GM18520 (cell line): ENCODE results near the gene THOC1.
"Not testable (repeated sequence)": the region's sequence is repeated elsewhere in the genome, so short reads cannot be mapped to it uniquely, and the experiment has no call there.

Experiments used
- ATAC-seq: cut with Tn5 transposase; IDR thresholded peaks from one replicate; pipeline ENCODE4 v1.9.1; 2021; ENCODE audit not compliant: unreplicated experiment

Gene THOC1, protein sequence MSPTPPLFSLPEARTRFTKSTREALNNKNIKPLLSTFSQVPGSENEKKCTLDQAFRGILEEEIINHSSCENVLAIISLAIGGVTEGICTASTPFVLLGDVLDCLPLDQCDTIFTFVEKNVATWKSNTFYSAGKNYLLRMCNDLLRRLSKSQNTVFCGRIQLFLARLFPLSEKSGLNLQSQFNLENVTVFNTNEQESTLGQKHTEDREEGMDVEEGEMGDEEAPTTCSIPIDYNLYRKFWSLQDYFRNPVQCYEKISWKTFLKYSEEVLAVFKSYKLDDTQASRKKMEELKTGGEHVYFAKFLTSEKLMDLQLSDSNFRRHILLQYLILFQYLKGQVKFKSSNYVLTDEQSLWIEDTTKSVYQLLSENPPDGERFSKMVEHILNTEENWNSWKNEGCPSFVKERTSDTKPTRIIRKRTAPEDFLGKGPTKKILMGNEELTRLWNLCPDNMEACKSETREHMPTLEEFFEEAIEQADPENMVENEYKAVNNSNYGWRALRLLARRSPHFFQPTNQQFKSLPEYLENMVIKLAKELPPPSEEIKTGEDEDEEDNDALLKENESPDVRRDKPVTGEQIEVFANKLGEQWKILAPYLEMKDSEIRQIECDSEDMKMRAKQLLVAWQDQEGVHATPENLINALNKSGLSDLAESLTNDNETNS

DNA sequence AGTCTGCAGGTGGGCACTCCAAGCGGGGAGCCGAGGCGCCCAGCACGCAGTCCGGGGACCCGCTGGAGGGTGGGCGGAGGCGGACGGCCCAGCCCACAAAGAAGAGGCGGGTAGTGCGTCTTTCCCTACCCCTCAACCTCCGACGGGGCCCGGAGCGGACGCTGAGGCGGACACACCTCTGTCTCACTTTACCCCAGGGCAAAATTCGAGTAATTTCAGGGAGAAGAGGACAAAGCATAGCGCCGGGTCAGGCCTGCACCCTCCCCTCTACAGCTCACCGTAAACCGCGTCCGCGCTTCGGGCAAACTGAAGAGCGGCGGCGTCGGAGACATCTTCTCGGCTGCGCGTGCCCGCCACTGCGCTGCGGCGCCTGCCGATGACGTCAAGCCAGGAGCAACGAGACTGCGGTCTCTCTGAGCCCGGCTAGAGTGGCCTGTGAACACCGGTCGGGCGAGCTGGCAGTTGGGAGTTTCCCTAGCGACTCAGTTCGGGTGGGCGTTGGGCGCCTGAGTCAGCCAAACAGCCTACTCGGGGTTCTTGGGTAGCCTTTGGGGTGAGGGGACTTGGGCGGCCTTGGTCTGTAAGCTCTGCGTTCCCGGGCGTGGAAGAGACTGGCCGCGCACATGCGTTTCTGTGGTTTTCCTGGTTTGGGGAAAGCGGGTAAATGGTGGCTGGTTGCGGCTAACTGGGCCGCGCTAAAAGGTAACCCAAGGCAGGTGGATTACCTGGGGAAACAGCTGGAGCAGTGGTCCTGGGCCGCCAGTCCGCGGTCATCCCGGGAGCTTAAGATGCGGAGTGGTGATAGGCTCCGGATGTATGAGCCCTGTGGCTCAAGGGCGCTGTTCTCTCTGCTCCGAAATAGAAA, at the start of gene THOC1:
THOC1 (minus strand) TSS at position 360 of the 865 bp plus-strand sequence; CDS start at position 332, 28 bp downstream.
- ATAC-seq, result peak; percentile 91

- ATAC-seq, result no peak
Measured at GRCh38 chr18:317618-318017, 49.8 kb upstream of the THOC1 start.

DNA sequence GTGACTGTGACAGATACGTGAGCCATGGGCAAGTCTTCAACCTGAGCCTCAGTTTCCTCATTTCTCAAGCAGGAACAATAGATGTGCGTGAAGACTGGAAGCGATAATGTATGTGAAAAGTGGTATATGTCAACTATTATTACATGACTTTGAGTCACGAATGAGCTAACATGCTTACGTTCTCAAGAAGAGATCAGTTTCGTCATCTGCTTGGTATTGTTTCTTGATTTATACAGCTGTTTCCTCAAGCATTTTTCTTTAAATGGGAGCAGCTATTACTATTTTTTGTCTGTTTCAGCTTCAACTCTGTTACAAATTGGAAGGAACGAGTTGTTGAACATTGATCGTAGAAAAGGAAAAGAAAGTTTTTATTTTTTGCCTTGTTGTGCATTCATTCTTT, 48.5 kb upstream of the THOC1 start:
- no peak for ATAC-seq

DNA sequence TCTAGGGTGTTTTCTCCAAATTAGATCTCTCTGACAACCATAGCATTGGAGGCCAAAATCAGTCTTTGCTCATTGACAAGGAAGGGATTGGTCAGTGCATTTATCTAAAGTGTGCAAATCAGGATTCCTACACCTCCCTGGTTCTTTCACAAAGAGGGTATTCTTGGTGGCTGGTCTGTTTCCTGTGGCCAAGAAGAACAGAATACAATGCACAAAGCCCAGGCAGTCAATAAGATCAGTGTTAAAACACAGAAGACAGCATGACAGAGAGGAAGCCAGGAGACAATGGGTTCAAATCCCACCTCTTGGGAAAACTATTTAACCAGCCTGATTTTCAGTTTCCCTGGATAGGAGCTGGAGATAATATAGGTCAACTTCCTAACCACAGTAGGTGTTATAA, 46.1 kb upstream of the THOC1 start:
- ATAC-seq, result no peak

DNA sequence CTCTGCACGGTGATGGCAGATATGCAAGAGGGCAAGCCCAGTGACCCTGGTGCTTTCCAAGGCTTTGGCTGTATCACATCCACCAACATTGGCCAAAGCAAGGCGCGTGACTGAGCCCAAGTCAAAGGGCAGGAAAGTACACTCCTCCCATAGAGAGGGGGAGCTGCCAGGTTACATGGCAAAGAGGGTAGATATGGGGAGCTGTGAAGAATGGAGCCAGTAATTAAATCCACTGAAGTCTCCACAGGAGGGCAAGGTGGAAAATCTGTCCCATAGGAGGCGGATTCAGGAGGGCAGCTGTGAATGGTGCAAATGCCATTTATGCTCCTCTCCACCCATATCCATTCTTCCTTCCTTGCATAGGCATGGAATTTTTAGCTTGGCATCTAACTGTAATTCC, 44.6 kb upstream of the THOC1 start:
- ATAC-seq, result no peak

- no peak for ATAC-seq
Measured at GRCh38 chr18:310042-310441, 42.2 kb upstream of the THOC1 start.

DNA sequence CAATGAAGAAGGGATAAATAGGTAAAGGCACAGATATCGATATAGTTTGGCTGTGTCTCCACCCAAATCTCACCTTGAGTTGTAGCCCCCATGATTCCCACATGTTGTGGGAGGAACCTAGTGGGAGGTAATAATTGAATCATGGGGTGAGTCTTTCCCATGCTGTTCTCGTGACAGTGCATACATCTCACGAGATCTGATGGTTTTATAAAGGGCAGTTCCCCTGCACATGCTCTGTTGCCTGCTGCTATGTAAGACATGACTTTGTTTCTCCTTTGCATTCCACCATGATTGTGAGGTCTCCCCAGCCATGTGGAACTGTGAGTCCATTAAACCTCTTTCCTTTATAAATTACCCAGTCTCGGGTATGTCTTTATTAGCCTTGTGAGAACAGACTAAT, 40.2 kb upstream of the THOC1 start:
- ATAC-seq, result not testable (repeated sequence)

DNA sequence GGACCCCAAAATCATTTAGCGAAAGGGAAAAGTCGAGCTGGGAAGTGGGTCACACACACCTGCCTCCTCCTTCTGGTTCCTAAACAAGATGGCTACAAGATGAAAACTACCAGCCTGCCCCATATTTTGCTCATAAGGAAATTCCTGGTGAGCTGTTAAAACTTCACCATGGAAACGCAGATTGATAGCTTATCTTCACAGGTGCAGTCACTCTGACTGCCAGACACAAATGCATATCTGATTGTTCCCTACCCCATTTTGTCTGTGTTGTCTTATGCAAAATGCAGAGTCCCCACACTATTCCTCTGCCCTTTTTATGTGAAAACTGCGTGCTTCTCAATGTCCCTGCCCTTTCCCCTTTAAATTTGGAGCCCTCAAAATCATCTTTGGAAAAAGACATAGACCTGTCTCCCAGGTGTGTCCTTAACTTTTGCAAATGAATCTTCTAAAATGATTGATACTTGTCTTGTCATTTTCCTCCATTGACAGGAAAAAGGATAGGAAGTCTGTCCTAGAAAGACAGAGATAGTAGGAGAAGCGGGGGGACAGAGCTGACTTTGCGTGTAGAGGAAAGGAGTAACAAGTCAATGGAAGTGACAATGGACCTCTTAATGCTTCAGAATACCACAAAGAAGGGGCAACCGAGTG, 38.9 kb upstream of the THOC1 start:
- no peak for ATAC-seq

DNA sequence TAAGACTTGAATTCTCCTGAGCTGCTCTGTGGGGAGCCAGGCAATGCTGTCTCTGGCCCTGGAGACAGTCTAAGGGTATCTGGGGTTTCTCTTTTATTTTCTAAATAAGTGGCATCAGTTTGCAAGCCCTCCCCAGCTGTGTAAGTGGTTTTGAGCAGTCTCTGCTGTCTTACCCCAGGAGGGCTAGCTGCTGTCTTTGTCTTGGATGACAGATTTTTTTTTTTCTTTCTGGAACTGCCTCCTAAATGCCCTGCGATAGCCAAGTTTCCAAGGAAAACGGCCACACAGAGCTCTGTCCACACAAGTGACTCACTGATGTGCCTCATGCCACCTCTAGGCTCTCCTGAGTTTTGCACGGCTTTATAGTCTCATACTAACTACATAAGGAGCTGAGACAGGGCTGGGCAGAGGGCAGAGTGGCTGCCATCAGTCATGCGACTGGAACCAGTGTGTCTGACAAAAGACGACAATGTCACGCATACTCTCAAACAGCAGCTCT, 37.2 kb upstream of the THOC1 start:
- no peak for ATAC-seq

GRCh38 chr18:303607-304006, 35.8 kb upstream of the THOC1 start:
- no peak for ATAC-seq

GRCh38 chr18:303011-303410, 35.2 kb upstream of the THOC1 start:
- no peak for ATAC-seq

DNA sequence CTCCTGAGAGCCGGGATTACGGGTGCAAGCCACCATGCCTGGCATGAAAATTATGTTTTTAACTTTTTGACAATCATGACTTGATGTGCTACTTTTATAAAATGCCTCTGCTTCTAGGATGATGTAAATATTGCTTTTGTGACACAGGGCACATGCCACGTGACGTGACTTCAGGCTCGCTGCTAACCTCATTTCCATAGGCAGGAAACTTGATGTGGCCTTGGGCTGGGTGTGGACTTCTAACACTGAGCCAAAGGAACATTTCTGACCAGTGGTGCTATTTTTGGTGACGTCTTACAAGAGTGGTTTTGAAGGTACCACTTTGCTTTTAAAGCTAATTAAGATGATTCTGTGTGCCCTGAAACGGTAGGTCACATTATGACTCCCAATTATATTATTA, 34.2 kb upstream of the THOC1 start:
- no peak for ATAC-seq

DNA sequence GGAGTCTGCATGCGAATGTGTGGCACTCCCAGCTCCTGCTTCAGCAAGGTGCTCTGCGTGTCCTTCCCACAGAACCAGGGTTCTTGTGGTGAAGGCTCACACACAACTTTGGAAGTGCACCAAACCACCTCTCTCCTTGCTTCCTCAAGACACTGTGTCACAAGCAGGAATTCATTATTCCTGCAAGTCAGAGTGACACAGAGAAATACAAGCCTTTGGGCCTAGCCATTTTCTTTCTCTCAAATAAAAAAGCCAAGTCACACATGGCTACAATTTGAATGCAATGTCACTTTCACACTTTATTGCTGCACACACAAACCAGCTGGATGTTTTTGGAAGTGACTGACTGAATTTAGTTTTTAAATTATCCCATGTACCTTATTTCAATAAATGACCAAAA, 30.1 kb upstream of the THOC1 start:
- no peak for ATAC-seq

- ATAC-seq, result no peak
Measured at GRCh38 chr18:295756-296490, 28.1 kb upstream of the THOC1 start.

DNA sequence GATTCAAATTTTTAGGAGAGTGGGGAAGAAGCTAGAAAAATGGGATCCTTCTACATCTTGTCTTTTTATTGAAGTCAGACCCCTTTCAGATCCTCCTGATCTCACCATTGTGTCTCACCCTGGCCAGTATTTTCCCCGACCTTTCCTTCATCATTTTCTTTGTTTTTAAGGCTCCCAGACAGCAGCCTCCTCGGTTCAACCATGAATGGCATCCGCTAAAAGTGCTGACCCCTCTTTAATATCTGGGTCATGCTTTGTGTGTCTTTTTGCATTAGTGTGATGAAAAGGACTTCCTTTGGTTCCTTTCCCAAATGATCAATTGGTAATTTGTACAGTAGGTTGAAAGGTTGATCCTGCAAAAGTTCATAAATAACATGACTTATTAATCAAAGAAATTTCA, 26.7 kb upstream of the THOC1 start:
- no peak for ATAC-seq

DNA sequence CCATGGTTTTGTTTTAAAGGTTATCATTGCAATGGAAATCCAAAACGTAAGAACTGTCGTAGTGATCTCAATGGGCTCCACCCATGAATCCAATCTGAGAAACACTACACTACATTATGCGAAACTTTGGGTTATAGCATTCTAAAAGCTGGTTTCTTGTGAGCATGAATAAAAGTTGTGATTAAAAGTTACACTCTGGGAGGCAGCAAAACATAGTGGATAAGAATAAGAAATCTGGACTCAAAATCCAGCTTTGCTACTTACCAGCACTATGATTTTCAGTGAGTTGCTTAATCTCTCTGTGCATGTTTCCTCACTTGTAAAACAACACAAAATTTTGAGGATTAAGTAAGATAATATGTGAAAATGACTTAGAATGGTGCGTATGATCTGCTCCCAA, 25.7 kb upstream of the THOC1 start:
- ATAC-seq, result no peak

GRCh38 chr18:292271-292670, 24.4 kb upstream of the THOC1 start:
- ATAC-seq, result no peak

DNA sequence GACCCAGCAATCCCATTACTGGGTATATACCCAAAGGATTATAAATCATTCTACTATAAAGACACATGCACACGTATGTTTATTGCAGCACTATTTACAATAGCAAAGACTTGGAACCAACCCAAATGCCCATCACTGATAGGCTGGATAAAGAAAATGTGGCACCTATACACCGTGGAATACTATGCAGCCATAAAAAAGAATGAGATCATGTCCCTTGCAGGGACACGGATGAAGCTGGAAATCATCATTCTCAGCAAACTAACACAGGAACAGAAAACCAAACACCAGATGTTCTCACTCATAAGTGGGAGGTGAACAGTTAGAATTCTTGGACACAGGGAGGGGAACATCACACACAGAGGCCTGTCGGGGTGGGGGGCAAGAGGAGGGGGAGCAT, 22.1 kb upstream of the THOC1 start:
- not testable (repeated sequence) for ATAC-seq

DNA sequence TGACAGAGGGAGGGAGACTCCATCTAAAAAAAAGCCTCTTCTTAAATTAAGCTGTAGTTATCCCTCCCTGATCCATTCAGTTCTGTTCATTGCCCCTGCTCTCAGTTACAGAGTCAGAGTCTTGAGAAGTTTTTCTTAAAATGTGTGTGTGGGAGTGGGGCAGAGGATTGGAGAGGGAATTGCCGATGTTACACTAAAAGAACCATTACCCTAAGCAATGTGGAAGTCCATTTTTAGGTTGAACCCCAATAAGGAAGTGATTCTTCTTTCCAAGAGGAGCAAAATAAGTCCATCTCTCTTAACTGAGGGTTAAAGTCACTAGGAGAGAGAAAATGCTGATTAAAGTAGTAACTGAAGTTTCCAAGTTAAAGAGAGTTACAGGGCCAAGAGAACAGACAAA, 21.2 kb upstream of the THOC1 start:
- ATAC-seq, result no peak
